GM10248 (cell line): ENCODE data around the gene CCDC174.

ENCODE experiments used
- CTCF ChIA-PET: fragments of 300-600 bp; sonication (Branson Sonifier 250); formaldehyde crosslinking; extraction: SDS; loops from one replicate; lab custom pipeline; 2021; ENCODE audit warnings: antibody characterized with exemption; lab: Yijun Ruan, JAX
- POLR2A ChIA-PET: fragments of 350-650 bp; sonication (Branson Sonifier 250); formaldehyde crosslinking; extraction: SDS; loops from one replicate; lab custom pipeline; 2020; ENCODE audit warnings: antibody characterized with exemption; lab: Yijun Ruan, JAX
- DNase-seq: peaks from one replicate; pipeline ENCODE4 v3.0.0; 2012; ENCODE audit errors: extremely low spot score
- CTCF ChIP-seq: IDR thresholded peaks from 2 replicates; pipeline ENCODE4 v1.5.1; 2012; ENCODE audit warnings: mild to moderate bottlenecking, low read depth; ENCODE audit errors: extremely low read depth, missing control alignments, control extremely low read depth

Gene CCDC174

DNA sequence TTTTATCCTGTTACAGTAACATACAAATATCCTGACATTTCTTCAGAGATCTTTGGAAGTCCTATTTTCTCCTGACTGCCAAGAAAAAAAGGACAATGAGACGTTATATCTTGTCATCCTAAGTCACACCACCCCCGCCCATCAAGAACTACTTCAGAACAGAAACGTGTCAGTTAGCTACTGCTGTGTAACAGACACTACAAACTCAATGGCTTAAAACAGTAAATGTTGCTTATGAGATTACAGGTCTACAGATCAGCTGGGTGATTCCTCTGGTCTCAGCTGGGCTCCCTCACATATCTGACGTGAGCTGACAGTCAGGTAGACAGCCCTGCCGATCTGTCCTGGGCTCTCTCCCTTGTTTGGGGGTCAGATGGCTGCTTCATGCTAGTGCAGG, 20.5 kb upstream of the CCDC174 start:
- POLR2A ChIA-PET: no interaction called here
- CTCF ChIA-PET: interaction anchor here (2.1 to 4.8 kb wide), 4 partner anchors 20 to 290 kb away, joined by 5 to 42 read pairs (median 10); partner anchors contain the start of gene CCDC174
- no peak for DNase-seq
- no peak for TF ChIP-seq CTCF

DNA sequence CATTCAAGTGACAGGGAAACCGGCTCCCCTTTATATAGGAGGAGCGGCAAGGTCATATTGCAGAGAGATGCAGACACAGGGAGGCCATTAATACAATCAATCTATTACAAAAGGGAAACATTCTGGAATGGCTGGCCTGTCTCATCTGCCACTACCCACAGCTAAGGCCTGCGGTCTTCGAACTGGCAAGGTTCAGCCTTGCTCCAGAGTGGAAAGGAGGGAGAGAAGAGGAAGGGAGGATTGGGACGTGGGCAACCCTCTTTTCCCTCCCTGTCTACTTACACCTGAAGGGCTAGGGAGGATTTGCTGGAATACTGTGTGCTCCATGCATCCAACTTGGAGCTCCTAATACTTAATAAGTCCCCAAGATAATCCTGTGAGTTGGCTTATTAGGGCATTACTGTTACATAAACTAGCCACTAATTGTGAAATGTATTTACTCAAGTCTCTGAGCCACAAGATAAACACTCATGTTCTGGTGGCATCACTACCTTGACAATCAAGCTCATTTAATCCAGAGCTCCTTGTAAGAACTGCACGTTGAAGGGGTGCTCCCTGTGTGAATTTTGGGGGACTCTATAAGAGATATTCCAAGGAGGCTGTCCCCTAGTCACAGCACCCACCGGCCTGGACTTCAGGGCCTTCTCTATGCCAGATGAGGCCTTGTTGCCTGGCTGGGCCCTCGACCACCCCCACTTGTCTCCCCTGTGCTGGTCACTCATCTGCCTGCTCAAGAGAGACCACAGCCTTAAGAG, 19.7 kb upstream of the CCDC174 start:
- CTCF ChIA-PET: interaction anchor here (1.0 to 4.8 kb wide), 8 partner anchors 12 to 289 kb away, joined by 3 to 42 read pairs (median 4); partner anchors contain the start of gene CCDC174
- DNase-seq: no peak
- POLR2A ChIA-PET: no interaction called here
- TF ChIP-seq CTCF: no peak

DNA sequence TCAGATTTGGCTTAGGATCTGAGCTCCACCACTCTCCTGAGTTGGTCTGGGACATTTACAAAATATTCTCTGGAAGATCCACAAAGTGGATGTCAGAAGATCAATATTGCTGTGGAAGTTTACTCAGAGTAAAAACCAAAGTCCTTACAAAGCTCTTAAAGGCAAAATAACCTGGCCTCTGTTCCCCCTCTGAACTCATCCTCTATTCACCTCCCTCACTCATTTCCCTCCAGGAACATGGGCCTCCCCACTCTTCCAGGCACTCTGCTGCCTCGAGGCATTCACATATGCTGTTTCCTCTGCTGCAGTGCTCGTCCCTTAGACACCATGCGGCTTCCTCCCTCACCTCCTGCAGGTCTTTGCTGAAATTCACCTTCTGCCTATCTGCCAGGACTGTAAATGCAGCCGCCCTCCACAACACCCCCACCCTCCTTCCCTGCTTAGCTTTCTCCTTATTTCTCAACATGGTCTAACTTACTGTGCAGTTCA, 19.1 kb upstream of the CCDC174 start:
- ChIA-PET POLR2A (no interaction called here), CTCF (interaction anchor here (0.8 to 4.8 kb wide), 9 partner anchors 10 to 289 kb away, joined by 3 to 42 read pairs (median 4); partner anchors contain the start of gene CCDC174)
- no peak for DNase-seq
- no peak for TF ChIP-seq CTCF

- CTCF ChIA-PET: interaction anchor here (0.8 to 4.8 kb wide), 4 partner anchors 11 to 288 kb away, joined by 3 to 42 read pairs (median 9); no protein-coding TSS in a partner anchor
- no peak for TF ChIP-seq CTCF
- POLR2A ChIA-PET: no interaction called here
- no peak for DNase-seq
Observed at GRCh38 chr3:14633417-14633816, 18.1 kb upstream of the CCDC174 start.

- ChIA-PET POLR2A (no interaction called here), CTCF (interaction anchor here (1.4 to 3.1 kb wide), 3 partner anchors 9 to 287 kb away, joined by 3 to 24 read pairs (median 19); no protein-coding TSS in a partner anchor)
- DNase-seq: peak; percentile 70
- TF ChIP-seq CTCF: peak; percentile 75
Observed at GRCh38 chr3:14633819-14634424, 17.6 kb upstream of the CCDC174 start.

GRCh38 chr3:14634763-14635400, 16.7 kb upstream of the CCDC174 start:
- POLR2A ChIA-PET: no interaction called here
- CTCF ChIA-PET: interaction anchor here (1.2 to 3.1 kb wide), 4 partner anchors 10 to 286 kb away, joined by 3 to 24 read pairs (median 11); no protein-coding TSS in a partner anchor
- no peak for TF ChIP-seq CTCF
- DNase-seq: no peak
